H1 (cell line): ENCODE results near the gene C2orf92. TPM values are rescaled to one million over a fixed set of nuclear protein-coding genes. Genes with fewer than 3 reads are reported as not detected.
"Not testable (repeated sequence)": the region's sequence is repeated elsewhere in the genome, so short reads cannot be mapped to it uniquely, and the experiment has no call there.

Experiments used
- CTCF ChIA-PET: fragments of 300-600 bp; sonication (Branson Sonifier 250); formaldehyde crosslinking; loops from one replicate; lab custom pipeline; 2021; ENCODE audit not compliant: partially characterized antibody; lab: Charles Lee
- POLR2A ChIA-PET: fragments of 300-600 bp; sonication (Branson Sonifier 250); formaldehyde crosslinking; loops from one replicate; lab custom pipeline; 2021; ENCODE audit warnings: inconsistent platforms; ENCODE audit not compliant: partially characterized antibody; lab: Charles Lee
- DNase-seq, 2 experiments: peaks; one replicate each; pipeline versions ENCODE4 v3.0.0 to v3.0.0-alpha.2; 2010 to 2022; ENCODE audit warnings: low spot score in 2 of 2, low read depth in 1 of 2, mixed read lengths in 1 of 2
- FAIRE-seq: peaks from 2 replicates; lab custom pipeline; 2011; peaks lifted over from hg19 to GRCh38; lab: Jason Lieb, UNC
- H2AFZ ChIP-seq: 2 replicates; pipeline ENCODE4 v1.8.1; 2012; ENCODE audit warnings: low read length, inconsistent platforms
- H2AK5ac ChIP-seq: 2 replicates; pipeline ENCODE4 v1.6.1; 2013; ENCODE audit warnings: low read depth, low read length
- H2BK120ac ChIP-seq: replicated peaks from 2 replicates; pipeline ENCODE3; 2013; ENCODE audit warnings: low read depth, low read length, inconsistent platforms
- H2BK12ac ChIP-seq: 2 replicates; pipeline ENCODE4 v1.6.1; 2013; ENCODE audit warnings: low read depth, low read length
- H2BK15ac ChIP-seq: 2 replicates; pipeline ENCODE4 v1.6.1; 2013; ENCODE audit warnings: low read length
- H2BK20ac ChIP-seq: 2 replicates; pipeline ENCODE4 v1.6.1; 2013; ENCODE audit warnings: low read length
- H2BK5ac ChIP-seq: 2 replicates; pipeline ENCODE4 v1.6.1; 2013; ENCODE audit warnings: low read depth, low read length
- H3K14ac ChIP-seq: 2 replicates; pipeline ENCODE4 v1.6.1; 2013; ENCODE audit warnings: inconsistent platforms; ENCODE audit not compliant: insufficient read length
- H3K18ac ChIP-seq: 2 replicates; pipeline ENCODE4 v1.6.1; 2013; ENCODE audit warnings: low read length; ENCODE audit errors: extremely low read depth
- H3K23ac ChIP-seq: 2 replicates; pipeline ENCODE4 v1.6.1; 2013; ENCODE audit warnings: inconsistent platforms; ENCODE audit not compliant: insufficient read length
- H3K23me2 ChIP-seq: 2 replicates; pipeline ENCODE4 v1.6.1; 2013; ENCODE audit warnings: low read depth, low read length
- H3K27ac ChIP-seq: 2 replicates; pipeline ENCODE4 v1.6.1; 2011; ENCODE audit warnings: low read depth, low read length, inconsistent platforms
- H3K27me3 ChIP-seq, 4 experiments: replicated peaks in 1 of 4; 1 replicate in 1 of 4; 2 replicates in 3 of 4; pipeline versions ENCODE4 v1.6.1 to v1.8.1; 2011 to 2013; ENCODE audit warnings: low read length in 3 of 4, mild to moderate bottlenecking in 3 of 4, inconsistent platforms in 2 of 4, mixed read lengths in 2 of 4, moderate library complexity in 1 of 4; ENCODE audit not compliant: control insufficient read depth in 3 of 4, insufficient read depth in 3 of 4; ENCODE audit errors: extremely low read depth in 1 of 4
- H3K36me3 ChIP-seq, 4 experiments: 2 replicates each; pipeline versions ENCODE4 v1.6.1 to v1.8.1; 2011 to 2013; ENCODE audit warnings: mild to moderate bottlenecking in 4 of 4, low read length in 3 of 4, moderate library complexity in 2 of 4, control low read depth in 1 of 4, inconsistent platforms in 1 of 4; ENCODE audit not compliant: insufficient read depth in 4 of 4, control insufficient read depth in 2 of 4
- H3K4ac ChIP-seq: replicated peaks from 2 replicates; pipeline ENCODE3; 2013; ENCODE audit warnings: low read length, low read depth, mixed read lengths, inconsistent platforms; ENCODE audit not compliant: insufficient read length
- H3K4me1 ChIP-seq, 4 experiments: replicated peaks in 1 of 4; 1 replicate in 1 of 4; 2 replicates in 3 of 4; pipeline versions ENCODE4 v1.6.1 to v1.8.1; 2011 to 2013; ENCODE audit warnings: low read length in 3 of 4, inconsistent platforms in 2 of 4, mixed read lengths in 1 of 4; ENCODE audit not compliant: insufficient read depth in 4 of 4, control insufficient read depth in 3 of 4
- H3K4me2 ChIP-seq, 2 experiments: 2 replicates each; pipeline versions ENCODE4 v1.6.1 to v1.8.1; 2011 to 2013; ENCODE audit warnings: low read depth in 2 of 2, low read length in 2 of 2, control low read depth in 1 of 2, inconsistent platforms in 1 of 2, mild to moderate bottlenecking in 1 of 2; ENCODE audit not compliant: insufficient read depth in 1 of 2
- H3K4me3 ChIP-seq, 4 experiments: fragments of 200-600, 300-600 bp in 1 of 4; sonication (generic), shearing (Covaris generic), sonication (Bioruptor Twin) in 1 of 4; 2 replicates each; pipeline versions ENCODE4 v1.5.1 to v1.8.1; 2011 to 2016; ENCODE audit warnings: low read length in 4 of 4, low read depth in 3 of 4, control low read depth in 2 of 4, inconsistent platforms in 2 of 4, mild to moderate bottlenecking in 2 of 4, mixed read lengths in 1 of 4, moderate library complexity in 1 of 4; ENCODE audit not compliant: insufficient read depth in 2 of 4; ENCODE audit errors: extremely low read depth in 1 of 4
- H3K56ac ChIP-seq: replicated peaks from 2 replicates; pipeline ENCODE3; 2013; ENCODE audit warnings: low read depth, mild to moderate bottlenecking, mixed read lengths, low read length, inconsistent platforms; ENCODE audit not compliant: insufficient read length
- H3K79me1 ChIP-seq: 2 replicates; pipeline ENCODE4 v1.6.1; 2013; ENCODE audit warnings: low read depth, low read length, control low read depth
- H3K79me2 ChIP-seq, 2 experiments: 2 replicates each; pipeline versions ENCODE4 v1.6.1 to v1.8.1; 2012 to 2013; ENCODE audit warnings: low read length in 2 of 2, mild to moderate bottlenecking in 2 of 2, inconsistent platforms in 1 of 2; ENCODE audit not compliant: insufficient read depth in 2 of 2, control insufficient read depth in 1 of 2
- H3K9ac ChIP-seq, 4 experiments: replicated peaks in 1 of 4; 1 replicate in 1 of 4; 2 replicates in 3 of 4; pipeline versions ENCODE4 v1.6.1 to v1.8.1; 2011 to 2013; ENCODE audit warnings: low read depth in 3 of 4, low read length in 3 of 4, control low read depth in 2 of 4, mild to moderate bottlenecking in 2 of 4, moderate library complexity in 2 of 4, inconsistent platforms in 1 of 4; ENCODE audit errors: extremely low read depth in 1 of 4
- H3K9me3 ChIP-seq, 2 experiments: 2 replicates each; pipeline versions ENCODE4 v1.6.1 to v1.8.1; 2012 to 2013; ENCODE audit warnings: mild to moderate bottlenecking in 2 of 2, moderate library complexity in 2 of 2, control low read depth in 1 of 2, inconsistent platforms in 1 of 2, low read depth in 1 of 2, low read length in 1 of 2, mixed read lengths in 1 of 2; ENCODE audit not compliant: insufficient read depth in 2 of 2
- H4K20me1 ChIP-seq, 2 experiments: replicated peaks in 1 of 2; 2 replicates each; pipeline versions ENCODE3 to v1.8.1; 2011 to 2013; ENCODE audit warnings: inconsistent platforms in 2 of 2, low read length in 2 of 2, mild to moderate bottlenecking in 1 of 2; ENCODE audit not compliant: insufficient read depth in 2 of 2, control insufficient read depth in 1 of 2
- H4K5ac ChIP-seq: 2 replicates; pipeline ENCODE4 v1.6.1; 2013; ENCODE audit warnings: low read length, low read depth, mixed read lengths, inconsistent platforms; ENCODE audit not compliant: insufficient read length
- H4K8ac ChIP-seq: 2 replicates; pipeline ENCODE4 v1.8.0; 2013; ENCODE audit warnings: mild to moderate bottlenecking, moderate library complexity, low read length, inconsistent platforms; ENCODE audit not compliant: insufficient read depth; ENCODE audit errors: extremely low read depth
- H4K91ac ChIP-seq: replicated peaks from 2 replicates; pipeline ENCODE3; 2013; ENCODE audit warnings: low read length, mixed read lengths, inconsistent platforms; ENCODE audit not compliant: insufficient read length
- WGBS, 2 experiments: shearing (Covaris generic) in 1 of 2; methylation state at CpG; one replicate each; pipeline versions ENCODE4 v1.1.6 to v1.1.7; 2013 to 2015; ENCODE audit warnings: low lambda C conversion rate in 2 of 2, mixed read lengths in 2 of 2, inconsistent platforms in 1 of 2, low coverage in 1 of 2, missing lambda C conversion rate in 1 of 2; ENCODE audit not compliant: insufficient replicate concordance in 2 of 2, insufficient coverage in 1 of 2, insufficient read length in 1 of 2; ENCODE audit errors: extremely low coverage in 1 of 2, missing lambda C conversion rate in 1 of 2; 5-methylcytosine and 5-hydroxymethylcytosine counted together
- polyA plus RNA-seq, 7 experiments: library from polyadenylated mRNA; depleted of rRNA in 3 of 7; stranded (reverse) in 5 of 7; unstranded in 2 of 7; fragments of >200 nt in 5 of 7; fragments of 200-250 nt in 2 of 7; gene quantifications; 1 replicate in 5 of 7; 2 replicates in 1 of 7; 4 replicates in 1 of 7; pipeline versions ENCODE4 v1.2.1 to v1.2.3, GENCODE V29; 2011 to 2013; ENCODE audit warnings: missing spikeins in 2 of 7, mixed read lengths in 2 of 7
- total RNA-seq: library from RNA; stranded (reverse); fragmentation: NEBNext Ultra II Directional; extraction: Animal tissue kit (Norgen Biotek cat#: 25700); gene quantifications from 2 replicates; pipeline ENCODE4 v1.2.1, GENCODE V29; 2021

The C2orf92 gene
- total and polyA plus RNA-seq, 2 of the 8 experiments (the other 6 are each of a cell fraction or from before 2014, with no cell fraction given): 2.3 to 3.7 TPM

DNA sequence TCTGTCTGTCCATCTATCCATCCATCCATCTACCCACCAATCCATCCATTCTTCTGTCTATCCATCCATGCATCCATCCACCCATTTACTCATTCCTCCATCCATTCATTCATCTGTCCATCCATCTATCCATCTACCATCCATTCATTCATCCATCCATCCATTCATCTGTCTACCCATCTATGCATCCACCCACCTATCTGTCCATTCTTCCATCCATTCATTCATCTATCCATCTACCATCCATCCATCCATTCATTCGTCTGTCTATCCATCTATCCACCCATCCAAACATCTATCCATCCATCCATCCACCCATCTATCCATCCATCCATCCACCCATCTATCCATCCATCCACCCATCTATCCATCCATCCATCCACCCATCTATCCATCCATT lies 49.0 kb upstream of the C2orf92 start:
- H3K23ac ChIP-seq, H4K8ac ChIP-seq, H3K9me3 ChIP-seq, H3K79me2 ChIP-seq, H3K36me3 ChIP-seq, H3K27ac ChIP-seq, H3K23me2 ChIP-seq, H3K79me1 ChIP-seq, H2BK20ac ChIP-seq, H3K4me3 ChIP-seq, H2AFZ ChIP-seq, H2AK5ac ChIP-seq, POLR2A ChIA-PET, DNase-seq, H3K9ac ChIP-seq, FAIRE-seq, H4K20me1 ChIP-seq, H3K4me2 ChIP-seq, H3K18ac ChIP-seq, H2BK15ac ChIP-seq, CTCF ChIA-PET, H3K56ac ChIP-seq, H4K91ac ChIP-seq, H2BK120ac ChIP-seq, H3K4me1 ChIP-seq, H2BK5ac ChIP-seq, H4K5ac ChIP-seq, H3K27me3 ChIP-seq, H2BK12ac ChIP-seq, H3K14ac ChIP-seq, H3K4ac ChIP-seq: not testable (repeated sequence)
- no CpG with 5 or more reads among the region's 1 CpG for WGBS, 2 experiments

DNA sequence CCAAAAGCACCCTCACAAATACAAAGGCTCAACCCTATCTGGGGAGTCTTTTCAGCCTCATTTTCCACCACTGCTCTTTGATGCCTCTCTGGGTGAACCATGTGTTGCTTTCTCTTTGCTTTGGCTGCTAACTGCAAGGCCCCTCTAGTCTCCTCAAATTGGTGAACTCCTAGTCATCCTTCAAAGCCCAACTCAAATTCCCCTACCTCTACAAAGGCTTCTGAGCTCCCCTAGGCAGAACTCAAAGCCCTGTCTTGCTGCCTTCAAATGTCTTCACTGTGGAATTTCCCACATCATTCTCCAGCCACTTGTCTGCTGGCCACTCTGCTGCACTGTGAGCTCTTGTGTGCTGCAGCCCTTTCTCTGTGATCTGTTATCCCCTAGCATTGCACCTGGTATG lies 46.5 kb upstream of the C2orf92 start:
- H3K4ac ChIP-seq, H2AK5ac ChIP-seq, H4K91ac ChIP-seq, H4K5ac ChIP-seq, H2AFZ ChIP-seq, H2BK120ac ChIP-seq, FAIRE-seq, DNase-seq, H2BK12ac ChIP-seq, POLR2A ChIA-PET, H4K8ac ChIP-seq, H3K4me1 ChIP-seq, H3K56ac ChIP-seq, H3K23me2 ChIP-seq, H4K20me1 ChIP-seq, H3K27me3 ChIP-seq, H3K27ac ChIP-seq, H2BK5ac ChIP-seq, H3K79me2 ChIP-seq, H3K36me3 ChIP-seq, H2BK15ac ChIP-seq, CTCF ChIA-PET, H3K9me3 ChIP-seq, H2BK20ac ChIP-seq, H3K14ac ChIP-seq, H3K23ac ChIP-seq, H3K4me2 ChIP-seq, H3K4me3 ChIP-seq, H3K9ac ChIP-seq, H3K18ac ChIP-seq, H3K79me1 ChIP-seq: not testable (repeated sequence)
